Vagina (tissue), 2 donors: ENCODE data around the gene FGFRL1.

ENCODE experiments used
- POLR2A ChIP-seq, 2 donors: fragments of 450-650 bp; IDR thresholded peaks; one replicate each; pipeline ENCODE4 v1.6.1; 2017; ENCODE audit warnings: antibody characterized with exemption in 2 of 2, mild to moderate bottlenecking in 2 of 2, moderate library complexity in 2 of 2
- TF ChIP-seq, protein P1 (sequence below), 3 experiments: fragments of 450-650 bp in 2 of 3; fragments of 200-600 bp in 1 of 3; sonication (generic) in 1 of 3; IDR thresholded peaks; one replicate each; pipeline ENCODE4 v1.5.1; 2017 to 2019; ENCODE audit warnings: antibody characterized with exemption in 3 of 3, mild to moderate bottlenecking in 2 of 3, moderate library complexity in 2 of 3

DNA sequence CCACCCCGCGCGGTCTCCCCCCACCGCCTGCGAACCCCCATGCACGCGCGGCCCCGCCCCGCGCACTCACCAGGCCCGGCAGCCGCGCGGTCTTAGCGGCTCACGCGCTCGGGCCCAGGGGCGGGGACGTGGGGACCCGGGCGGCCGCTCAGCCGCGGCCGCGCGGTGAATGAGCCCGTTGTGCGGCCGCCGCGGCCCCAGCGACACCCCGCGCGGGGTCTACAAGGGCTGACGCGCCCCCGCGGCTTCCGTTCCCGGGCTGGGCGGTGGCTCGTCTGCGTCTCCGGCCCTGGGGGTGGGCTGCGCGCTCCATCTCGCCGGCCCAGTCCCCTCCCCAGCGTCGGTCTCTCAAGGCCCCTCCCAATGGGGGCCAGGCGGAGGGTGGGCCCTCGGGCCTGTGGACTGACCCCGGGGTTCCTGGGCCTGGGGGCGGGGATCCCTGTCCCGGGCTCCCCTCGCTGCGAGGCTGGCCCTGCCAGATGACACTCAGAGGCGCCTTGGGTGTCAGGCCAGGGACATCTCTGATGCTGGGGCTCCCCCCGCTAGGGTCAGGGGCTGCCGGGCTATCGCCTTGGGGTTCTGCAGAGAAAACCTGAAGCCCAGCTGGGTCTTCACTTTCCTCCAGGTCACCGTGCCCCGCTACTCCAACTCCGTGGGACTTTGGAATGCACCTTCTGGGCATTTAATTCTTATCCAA, 13.9 kb upstream of the FGFRL1 start:
- TF ChIP-seq, protein P1, sequence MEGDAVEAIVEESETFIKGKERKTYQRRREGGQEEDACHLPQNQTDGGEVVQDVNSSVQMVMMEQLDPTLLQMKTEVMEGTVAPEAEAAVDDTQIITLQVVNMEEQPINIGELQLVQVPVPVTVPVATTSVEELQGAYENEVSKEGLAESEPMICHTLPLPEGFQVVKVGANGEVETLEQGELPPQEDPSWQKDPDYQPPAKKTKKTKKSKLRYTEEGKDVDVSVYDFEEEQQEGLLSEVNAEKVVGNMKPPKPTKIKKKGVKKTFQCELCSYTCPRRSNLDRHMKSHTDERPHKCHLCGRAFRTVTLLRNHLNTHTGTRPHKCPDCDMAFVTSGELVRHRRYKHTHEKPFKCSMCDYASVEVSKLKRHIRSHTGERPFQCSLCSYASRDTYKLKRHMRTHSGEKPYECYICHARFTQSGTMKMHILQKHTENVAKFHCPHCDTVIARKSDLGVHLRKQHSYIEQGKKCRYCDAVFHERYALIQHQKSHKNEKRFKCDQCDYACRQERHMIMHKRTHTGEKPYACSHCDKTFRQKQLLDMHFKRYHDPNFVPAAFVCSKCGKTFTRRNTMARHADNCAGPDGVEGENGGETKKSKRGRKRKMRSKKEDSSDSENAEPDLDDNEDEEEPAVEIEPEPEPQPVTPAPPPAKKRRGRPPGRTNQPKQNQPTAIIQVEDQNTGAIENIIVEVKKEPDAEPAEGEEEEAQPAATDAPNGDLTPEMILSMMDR (IDR thresholded peaks at IDR 0.05) = no peak
- no peak for TF ChIP-seq POLR2A (IDR thresholded peaks at IDR 0.05)
